Endothelial cell of umbilical vein (primary cell): ENCODE measurements around the gene NDST3. TPM values are rescaled to one million over a fixed set of nuclear protein-coding genes. Genes with fewer than 3 reads are reported as not detected.

Source experiments
- BruUV-seq: library from RNA; stranded (reverse); fragments of 400-500 nt; replicated peaks from 2 replicates; lab custom pipeline; 2021; lab: Mats Ljungman, UMichigan
- CTCF ChIA-PET: fragments of 300-600, 350-600 bp; sonication (Branson Sonifier 250); formaldehyde crosslinking; loops from one replicate; lab custom pipeline; 2021; ENCODE audit warnings: antibody characterized with exemption, inconsistent platforms; lab: Charles Lee
- POLR2A ChIA-PET: fragments of 300-600, 350-600 bp; sonication (Branson Sonifier 250); formaldehyde crosslinking; loops from one replicate; lab custom pipeline; 2021; ENCODE audit warnings: antibody characterized with exemption, inconsistent platforms; lab: Charles Lee
- DNase-seq: peaks from one replicate; pipeline ENCODE4 v3.0.0-alpha.2; 2011; ENCODE audit warnings: low read depth, low spot score
- FAIRE-seq: peaks from 2 replicates; lab custom pipeline; 2011; peaks lifted over from hg19 to GRCh38; lab: Jason Lieb, UNC
- H2AFZ ChIP-seq: 2 replicates; pipeline ENCODE4 v1.6.0; 2012; ENCODE audit warnings: low read depth, low read length, control low read depth, inconsistent platforms
- H3K27ac ChIP-seq: 2 replicates; pipeline ENCODE4 v1.5.1; 2011; ENCODE audit warnings: low read depth, mild to moderate bottlenecking, control low read depth, low read length, moderate library complexity; ENCODE audit not compliant: insufficient read depth
- H3K27me3 ChIP-seq, 2 experiments: 2 replicates each; pipeline versions ENCODE4 v1.6.0 to v1.6.1; 2011; ENCODE audit warnings: low read length in 2 of 2, mixed read lengths in 1 of 2; ENCODE audit not compliant: control insufficient read depth in 2 of 2, insufficient read depth in 2 of 2
- H3K36me3 ChIP-seq, 2 experiments: 2 replicates in 1 of 2; 3 replicates in 1 of 2; pipeline ENCODE4 v1.5.1; 2011; ENCODE audit warnings: low read length in 2 of 2, mild to moderate bottlenecking in 1 of 2, moderate library complexity in 1 of 2; ENCODE audit not compliant: control insufficient read depth in 2 of 2, insufficient read depth in 2 of 2; ENCODE audit errors: extremely low read depth in 1 of 2
- H3K4me1 ChIP-seq: 3 replicates; pipeline ENCODE4 v1.5.1; 2011; ENCODE audit warnings: mild to moderate bottlenecking, low read length; ENCODE audit not compliant: control insufficient read depth, insufficient read depth; ENCODE audit errors: extremely low read depth
- H3K4me2 ChIP-seq: 2 replicates; pipeline ENCODE4 v1.6.1; 2011; ENCODE audit warnings: low read length, control low read depth, mixed read lengths; ENCODE audit not compliant: insufficient read depth
- H3K4me3 ChIP-seq, 3 experiments: fragments of 200-600 bp in 1 of 3; sonication (generic), shearing (Covaris generic) in 1 of 3; replicated peaks in 1 of 3; 2 replicates each; pipeline ENCODE4 v1.5.1; 2011 to 2016; ENCODE audit warnings: control low read depth in 3 of 3, low read length in 3 of 3, mild to moderate bottlenecking in 2 of 3, inconsistent platforms in 1 of 3, low read depth in 1 of 3, moderate library complexity in 1 of 3; ENCODE audit not compliant: insufficient read depth in 1 of 3
- H3K79me2 ChIP-seq: 2 replicates; pipeline ENCODE4 v1.6.0; 2012; ENCODE audit warnings: low read length, inconsistent platforms; ENCODE audit not compliant: control insufficient read depth, insufficient read depth
- H3K9ac ChIP-seq: replicated peaks from 2 replicates; pipeline ENCODE3; 2011; ENCODE audit warnings: low read length, control low read depth; ENCODE audit not compliant: insufficient read depth; ENCODE audit errors: extremely low read depth
- H3K9me1 ChIP-seq: replicated peaks from 3 replicates; pipeline ENCODE4 v1.6.0; 2011; ENCODE audit warnings: mild to moderate bottlenecking, low read length; ENCODE audit not compliant: control insufficient read depth, insufficient read depth; ENCODE audit errors: extremely low read depth
- H3K9me3 ChIP-seq: replicated peaks from 2 replicates; pipeline ENCODE4 v1.5.1; 2012; ENCODE audit warnings: low read length, inconsistent platforms; ENCODE audit not compliant: control insufficient read depth, insufficient read depth
- H4K20me1 ChIP-seq: replicated peaks from 2 replicates; pipeline ENCODE3; 2011; ENCODE audit warnings: mild to moderate bottlenecking, low read length; ENCODE audit not compliant: control insufficient read depth, insufficient read depth; ENCODE audit errors: extremely low read depth
- EZH2 ChIP-seq: IDR thresholded peaks from 2 replicates; pipeline ENCODE4 v1.6.1; 2012; ENCODE audit warnings: borderline replicate concordance, low read depth, mild to moderate bottlenecking, moderate library complexity, low read length, inconsistent platforms; ENCODE audit not compliant: severe bottlenecking
- FOS ChIP-seq: IDR thresholded peaks from 2 replicates; pipeline ENCODE4 v1.6.1; 2011; ENCODE audit warnings: mild to moderate bottlenecking, low read length, moderate library complexity, borderline replicate concordance; ENCODE audit not compliant: insufficient read depth
- GATA2 ChIP-seq: IDR thresholded peaks from 2 replicates; pipeline ENCODE4 v1.7.0; 2011; ENCODE audit warnings: low read depth, mild to moderate bottlenecking, moderate library complexity, mixed read lengths, low read length; ENCODE audit not compliant: insufficient read length, insufficient read depth
- JUN ChIP-seq: IDR thresholded peaks from 2 replicates; pipeline ENCODE4 v1.6.1; 2011; ENCODE audit warnings: borderline replicate concordance, low read depth; ENCODE audit not compliant: insufficient read length, insufficient read depth
- MYC ChIP-seq: IDR thresholded peaks from one replicate; pipeline ENCODE4 v1.6.1; 2011; ENCODE audit warnings: mild to moderate bottlenecking, low read depth, low read length
- POLR2A ChIP-seq: IDR thresholded peaks from 2 replicates; pipeline ENCODE4 v1.6.1; 2012; ENCODE audit warnings: low read depth, mild to moderate bottlenecking, control low read depth, low read length
- POLR2AphosphoS5 ChIP-seq: IDR thresholded peaks from 2 replicates; pipeline ENCODE4 v1.6.1; 2012; ENCODE audit warnings: low read depth, mild to moderate bottlenecking, control low read depth, low read length, moderate library complexity; ENCODE audit not compliant: insufficient read depth
- dilution Hi-C: fragments of 300-500 bp; cut with MboI; formaldehyde crosslinking; loops from one replicate; pipeline ENCODE4 v1.15.0; 2019; ENCODE audit warnings: low sequenced_read_pairs; ENCODE audit not compliant: extremely low pct_ligation_motif_present
- intact Hi-C: fragments of 100-400 bp; cut with micrococcal nuclease; formaldehyde crosslinking; loops from one replicate; pipeline ENCODE4 v1.10.0; 2022
- polyA plus RNA-seq, 4 experiments: library from polyadenylated mRNA; depleted of rRNA in 3 of 4; stranded (reverse) in 3 of 4; unstranded in 1 of 4; fragments of >200 nt; gene quantifications; 2 replicates each; pipeline versions ENCODE4 v1.2.1 to v1.2.3, GENCODE V29; 2011 to 2012; ENCODE audit warnings: missing spikeins in 1 of 4
- total RNA-seq: library from RNA; stranded (reverse); gene quantifications from 2 replicates; pipeline ENCODE4 v1.2.3, GENCODE V29; 2021
- TF ChIP-seq, protein P1 (sequence below): IDR thresholded peaks from 2 replicates; pipeline ENCODE4 v1.6.1; 2011; ENCODE audit not compliant: insufficient read depth, insufficient read length
- TF ChIP-seq, protein P2 (sequence below), 2 donors: IDR thresholded peaks; 1 replicate in 1 of 2; 2 replicates in 1 of 2; pipeline ENCODE4 v1.5.1; 2011; ENCODE audit warnings: low read length in 2 of 2, mild to moderate bottlenecking in 2 of 2, moderate library complexity in 2 of 2, control low read depth in 1 of 2, inconsistent platforms in 1 of 2, low read depth in 1 of 2; ENCODE audit not compliant: insufficient read depth in 1 of 2; ENCODE audit errors: extremely low read depth in 1 of 2

Gene NDST3
- total and polyA plus RNA-seq, 2 donors (not counting 3 experiments of a cell fraction or from before 2014, with no cell fraction given), result 0.04 TPM; not detected in 1

DNA sequence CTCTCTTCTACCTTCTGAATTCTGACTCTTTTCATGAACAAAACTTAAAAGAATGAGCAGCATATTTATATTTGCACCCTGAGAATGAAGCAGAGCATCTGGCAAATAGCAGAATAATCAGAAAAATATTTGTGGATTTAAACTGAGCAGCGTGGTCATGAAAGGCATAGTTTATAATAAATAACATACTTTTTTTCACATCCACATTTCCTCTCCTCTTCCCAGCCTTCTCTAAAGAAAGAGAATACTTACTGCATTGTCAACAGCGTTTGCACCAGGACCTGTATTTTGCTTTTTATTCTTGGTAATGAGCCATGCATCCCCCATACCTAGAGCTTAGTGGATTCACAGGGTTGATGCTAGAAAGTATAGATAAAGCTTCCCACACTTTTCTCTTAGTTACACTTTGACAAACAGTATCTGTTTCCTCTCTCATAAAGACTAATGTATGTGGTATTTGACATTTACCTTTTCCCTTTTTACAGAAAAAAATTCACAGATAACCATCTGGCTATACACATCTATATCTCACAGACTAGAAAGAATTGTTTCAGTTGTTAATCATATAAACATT lies 187.0 kb downstream of the NDST3 start:
- H2AFZ ChIP-seq, result no peak overlapping the region
- no peak for FAIRE-seq
- intact Hi-C loops, result no loop called here

More for the DNA sequence above, 187.0 kb downstream of the NDST3 start:
- Histone ChIP-seq H3K9ac (no peak overlapping the region), H3K79me2 (no peaks in the 10 kb centered on the region), H3K27ac (no peak overlapping the region), H3K4me3 (no peak overlapping the region), H3K4me1 (no peaks in the 10 kb centered on the region), H4K20me1 (no peaks in the 10 kb centered on the region), H3K4me2 (no peak overlapping the region), H3K9me1 (no peaks in the 10 kb centered on the region), H3K36me3 (no peaks in the 10 kb centered on the region), H3K27me3 (peaks cover 0 to under 1% of the 10 kb centered on the region in 2 experiments), H3K9me3 (no peaks in the 10 kb centered on the region)
- dilution Hi-C loops, result no loop called here
- CTCF ChIA-PET, result interaction anchor here (1.1 to 5.9 kb wide), 5 partner anchors 11 to 186 kb away, joined by 3 to 108 read pairs (median 7); partner anchors contain the start of gene NDST3
- no peak for DNase-seq
- no TSS peak for BruUV-seq
- POLR2A ChIA-PET, result no interaction called here
- no peak for TF ChIP-seq FOS
- no peak for TF ChIP-seq EZH2
- no peak for TF ChIP-seq JUN
- no peak for TF ChIP-seq MYC
- TF ChIP-seq, protein P1, sequence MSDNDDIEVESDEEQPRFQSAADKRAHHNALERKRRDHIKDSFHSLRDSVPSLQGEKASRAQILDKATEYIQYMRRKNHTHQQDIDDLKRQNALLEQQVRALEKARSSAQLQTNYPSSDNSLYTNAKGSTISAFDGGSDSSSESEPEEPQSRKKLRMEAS, result no peak
- TF ChIP-seq, protein P2, sequence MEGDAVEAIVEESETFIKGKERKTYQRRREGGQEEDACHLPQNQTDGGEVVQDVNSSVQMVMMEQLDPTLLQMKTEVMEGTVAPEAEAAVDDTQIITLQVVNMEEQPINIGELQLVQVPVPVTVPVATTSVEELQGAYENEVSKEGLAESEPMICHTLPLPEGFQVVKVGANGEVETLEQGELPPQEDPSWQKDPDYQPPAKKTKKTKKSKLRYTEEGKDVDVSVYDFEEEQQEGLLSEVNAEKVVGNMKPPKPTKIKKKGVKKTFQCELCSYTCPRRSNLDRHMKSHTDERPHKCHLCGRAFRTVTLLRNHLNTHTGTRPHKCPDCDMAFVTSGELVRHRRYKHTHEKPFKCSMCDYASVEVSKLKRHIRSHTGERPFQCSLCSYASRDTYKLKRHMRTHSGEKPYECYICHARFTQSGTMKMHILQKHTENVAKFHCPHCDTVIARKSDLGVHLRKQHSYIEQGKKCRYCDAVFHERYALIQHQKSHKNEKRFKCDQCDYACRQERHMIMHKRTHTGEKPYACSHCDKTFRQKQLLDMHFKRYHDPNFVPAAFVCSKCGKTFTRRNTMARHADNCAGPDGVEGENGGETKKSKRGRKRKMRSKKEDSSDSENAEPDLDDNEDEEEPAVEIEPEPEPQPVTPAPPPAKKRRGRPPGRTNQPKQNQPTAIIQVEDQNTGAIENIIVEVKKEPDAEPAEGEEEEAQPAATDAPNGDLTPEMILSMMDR (IDR thresholded peaks at IDR 0.05; ENCODE audit: extremely low read depth in 1 of 2, insufficient read depth in 1 of 2, low read depth in 1 of 2, low read length in 2 of 2), result no peak
- TF ChIP-seq POLR2A, result no peak
- TF ChIP-seq GATA2, result no peak
- TF ChIP-seq POLR2AphosphoS5, result no peak
